HFF-Myc (cell line): Measurements from ENCODE around the gene ZNF672.
A peak's percentile ranks its signal among the peaks of the same experiment; 100 is the strongest.
"Not testable (repeated sequence)": the region's sequence is repeated elsewhere in the genome, so short reads cannot be mapped to it uniquely, and the experiment has no call there.

ENCODE experiments used
- DNase-seq: peaks from one replicate; pipeline ENCODE4 v3.0.0-alpha.2; 2011; ENCODE audit warnings: low read depth; ENCODE audit errors: extremely low read depth
- H3K4me3 ChIP-seq: replicated peaks from 2 replicates; pipeline ENCODE4 v1.5.1; 2011; ENCODE audit warnings: low read depth, mild to moderate bottlenecking, control low read depth, low read length
- TF ChIP-seq, protein P1 (sequence below): IDR thresholded peaks from 2 replicates; pipeline ENCODE4 v1.5.1; 2012; ENCODE audit warnings: mild to moderate bottlenecking, low read depth, low read length, control low read depth; ENCODE audit errors: missing control alignments

Gene ZNF672

DNA sequence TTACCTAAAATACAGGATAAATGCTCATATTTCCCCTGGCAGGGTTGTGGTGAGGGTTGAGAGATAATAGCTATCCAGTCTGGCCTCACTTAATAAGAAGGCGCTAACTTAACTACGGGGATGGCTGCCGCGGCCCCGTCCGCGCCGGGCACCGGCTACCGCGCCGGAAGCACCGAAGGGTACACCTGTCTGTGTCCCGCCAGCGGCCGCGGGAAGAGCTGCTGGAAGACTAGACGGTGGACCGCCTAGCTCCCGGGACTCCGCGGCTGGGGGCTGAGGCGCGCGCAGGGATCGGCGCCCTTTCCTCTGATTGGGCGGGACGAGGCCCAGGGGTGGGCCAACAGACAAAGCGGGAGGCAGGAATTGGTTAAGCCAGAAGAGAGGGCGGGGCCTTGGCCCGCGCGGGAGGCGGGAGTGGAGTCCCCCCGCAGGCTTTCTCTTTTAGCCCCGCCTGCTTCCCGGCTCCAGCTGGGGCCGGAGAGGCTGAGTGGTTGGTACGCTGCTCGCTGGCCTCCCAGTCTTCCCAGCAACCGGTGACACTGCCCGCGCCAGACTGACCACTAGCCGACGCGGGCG lies at the start of gene ZNF672:
ZNF672 (plus strand) TSS at position 444 of the 576 bp plus-strand sequence. CDS start 9,051 bp downstream, outside the sequence.
- H3K4me3 ChIP-seq = peak within 1 kb of the TSS; percentile 72
- TF ChIP-seq, protein P1, sequence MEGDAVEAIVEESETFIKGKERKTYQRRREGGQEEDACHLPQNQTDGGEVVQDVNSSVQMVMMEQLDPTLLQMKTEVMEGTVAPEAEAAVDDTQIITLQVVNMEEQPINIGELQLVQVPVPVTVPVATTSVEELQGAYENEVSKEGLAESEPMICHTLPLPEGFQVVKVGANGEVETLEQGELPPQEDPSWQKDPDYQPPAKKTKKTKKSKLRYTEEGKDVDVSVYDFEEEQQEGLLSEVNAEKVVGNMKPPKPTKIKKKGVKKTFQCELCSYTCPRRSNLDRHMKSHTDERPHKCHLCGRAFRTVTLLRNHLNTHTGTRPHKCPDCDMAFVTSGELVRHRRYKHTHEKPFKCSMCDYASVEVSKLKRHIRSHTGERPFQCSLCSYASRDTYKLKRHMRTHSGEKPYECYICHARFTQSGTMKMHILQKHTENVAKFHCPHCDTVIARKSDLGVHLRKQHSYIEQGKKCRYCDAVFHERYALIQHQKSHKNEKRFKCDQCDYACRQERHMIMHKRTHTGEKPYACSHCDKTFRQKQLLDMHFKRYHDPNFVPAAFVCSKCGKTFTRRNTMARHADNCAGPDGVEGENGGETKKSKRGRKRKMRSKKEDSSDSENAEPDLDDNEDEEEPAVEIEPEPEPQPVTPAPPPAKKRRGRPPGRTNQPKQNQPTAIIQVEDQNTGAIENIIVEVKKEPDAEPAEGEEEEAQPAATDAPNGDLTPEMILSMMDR = no peak
- peak; percentile 80 for DNase-seq

DNA sequence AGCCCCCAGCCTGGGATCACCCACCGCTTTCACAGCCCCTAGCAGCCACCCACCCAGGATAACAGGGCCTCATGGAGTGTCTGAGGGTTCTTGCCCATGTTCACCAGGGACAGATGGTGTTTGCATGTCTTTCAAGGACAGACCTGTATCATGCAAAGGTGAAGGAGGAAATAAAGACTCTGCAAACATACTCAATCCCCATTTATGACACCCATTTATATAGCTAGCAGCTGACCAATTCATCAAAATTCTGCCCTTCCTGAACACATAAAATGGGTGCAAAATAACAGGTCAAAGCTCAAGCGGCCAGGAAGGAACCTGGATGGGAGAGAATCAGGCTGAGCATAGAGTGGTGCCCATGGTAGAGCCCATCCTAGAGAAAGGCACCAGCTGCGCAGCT lies 49.7 kb upstream of the ZNF672 start:
- DNase-seq = no peak
- H3K4me3 ChIP-seq = no peak overlapping the region
- TF ChIP-seq, protein P1 = no peak

DNA sequence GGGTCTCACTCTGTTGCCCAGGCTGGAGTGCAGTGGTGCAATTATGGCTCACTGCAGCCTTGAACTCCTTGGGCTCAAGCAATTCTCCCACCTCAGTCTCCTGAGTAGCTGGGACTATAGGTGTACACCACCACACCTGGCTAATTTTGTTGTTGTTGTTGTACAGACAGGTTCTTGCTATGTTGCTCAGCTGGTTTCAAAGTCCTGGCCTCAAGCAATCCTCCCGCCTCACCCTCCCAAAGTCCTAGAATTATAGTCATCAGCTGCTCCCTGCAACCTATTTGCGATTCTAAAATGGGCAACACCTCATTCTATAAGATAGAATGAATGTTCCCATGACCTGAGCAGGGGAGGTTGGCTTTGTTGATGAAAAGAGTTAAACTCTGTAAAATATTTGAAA lies 48.7 kb upstream of the ZNF672 start:
- not testable (repeated sequence) for DNase-seq

DNA sequence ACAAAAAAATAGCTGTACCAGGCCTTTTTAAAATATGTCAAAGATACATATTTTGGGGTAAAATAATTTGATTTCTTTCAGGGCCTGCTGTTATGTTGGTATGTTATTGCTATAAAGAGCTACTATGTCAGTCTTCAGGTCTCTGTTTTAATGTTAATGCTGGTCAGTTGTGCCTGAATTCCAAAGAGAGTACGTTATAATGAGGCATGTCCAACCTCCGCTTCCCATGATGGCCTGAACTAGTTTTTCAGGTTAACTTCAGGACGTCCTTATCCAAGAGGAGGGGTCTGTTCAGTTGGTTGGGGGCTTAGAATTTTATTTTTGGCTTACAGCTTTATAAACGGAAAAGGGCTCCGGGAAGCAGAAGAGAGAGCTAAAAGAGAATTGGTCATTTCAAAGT lies 47.6 kb upstream of the ZNF672 start:
- TF ChIP-seq, protein P1 = no peak
- H3K4me3 ChIP-seq = no peak overlapping the region
- no peak for DNase-seq

More for the DNA sequence above, 48.7 kb upstream of the ZNF672 start:
- H3K4me3 ChIP-seq = not testable (repeated sequence)

- TF ChIP-seq, protein P1 = no peak
- DNase-seq = no peak
- no peak overlapping the region for H3K4me3 ChIP-seq
These were observed 47.0 kb upstream of the ZNF672 start for GRCh38 chr1:248791010-248791409.

- TF ChIP-seq, protein P1 = no peak
- H3K4me3 ChIP-seq = no peak overlapping the region
- no peak for DNase-seq
These were observed 45.7 kb upstream of the ZNF672 start for GRCh38 chr1:248792342-248792741.

DNA sequence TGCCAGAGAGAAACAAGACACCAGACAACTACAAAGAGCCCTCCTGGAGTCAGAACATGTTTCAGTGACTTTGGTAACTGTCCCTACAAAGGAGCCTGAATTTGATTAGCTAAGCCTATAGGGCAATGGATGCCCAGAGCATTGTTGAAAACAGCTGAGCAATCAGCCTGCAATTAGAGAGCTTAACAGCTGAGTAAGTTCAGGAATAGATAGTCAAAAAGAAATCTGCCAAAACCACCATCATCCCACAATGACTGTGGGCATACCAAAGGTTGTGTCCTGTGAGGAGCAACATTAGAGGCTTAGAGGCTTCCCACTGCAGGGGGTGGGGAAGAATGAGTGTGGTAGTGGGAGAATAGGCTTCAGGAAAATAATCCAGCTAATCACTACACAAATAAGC lies 44.4 kb upstream of the ZNF672 start:
- TF ChIP-seq, protein P1 = no peak
- no peak overlapping the region for H3K4me3 ChIP-seq
- no peak for DNase-seq

- not testable (repeated sequence) for H3K4me3 ChIP-seq, DNase-seq
These were observed 43.4 kb upstream of the ZNF672 start for GRCh38 chr1:248794663-248795062.
